ENCODE data around the gene PPM1H.
"Not testable (repeated sequence)": the region's sequence is repeated elsewhere in the genome, so short reads cannot be mapped to it uniquely, and the experiment has no call there.

Gene PPM1H

DNA sequence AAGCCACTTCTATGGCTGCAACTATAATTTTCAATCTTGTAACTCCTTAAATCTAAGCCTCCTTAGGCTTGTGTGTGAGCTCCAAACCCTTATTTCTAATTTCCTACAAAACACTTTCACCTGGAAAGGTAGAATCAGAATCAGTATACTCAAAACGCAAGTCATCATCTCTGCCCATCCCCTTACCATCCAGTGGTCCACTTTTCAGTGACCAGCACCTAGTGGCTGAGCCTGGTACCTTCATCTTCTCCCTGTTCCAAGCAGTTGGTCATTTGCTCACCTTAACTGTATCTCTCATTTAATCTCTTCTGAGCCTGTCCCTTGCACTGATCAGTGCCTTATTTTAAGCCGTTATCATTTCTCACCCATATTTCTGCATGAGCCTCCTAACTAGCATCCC lies 107.9 kb downstream of the PPM1H start:
- Histone ChIP-seq H3K4me2 (ENCODE audit: low read length) (no peak overlapping the region), H4K20me1 (ENCODE audit: insufficient read depth, low read length) (no peaks in the 10 kb centered on the region), H3K9me3 (ENCODE audit: insufficient read depth, low read length) (no peaks in the 10 kb centered on the region), H3K9ac (ENCODE audit: low read length) (no peak overlapping the region), H3K79me2 (ENCODE audit: low read length) (no peaks in the 10 kb centered on the region), H3K4me3 (ENCODE audit: low read length) (no peak overlapping the region), H2AFZ (ENCODE audit: low read depth, low read length) (no peak overlapping the region), H3K27ac (ENCODE audit: low read length) (no peak overlapping the region), H3K36me3 (replicated peaks; ENCODE audit: low read depth, low read length) (no peaks in the 10 kb centered on the region), H3K27me3 (ENCODE audit: low read depth, low read length) (no peaks in the 10 kb centered on the region), H3K4me1 (ENCODE audit: low read length) (no peaks in the 10 kb centered on the region)
- TF ChIP-seq EZH2phosphoT487 (IDR thresholded peaks at IDR 0.05; ENCODE audit: low read depth): no peak
- TF ChIP-seq, protein P1, sequence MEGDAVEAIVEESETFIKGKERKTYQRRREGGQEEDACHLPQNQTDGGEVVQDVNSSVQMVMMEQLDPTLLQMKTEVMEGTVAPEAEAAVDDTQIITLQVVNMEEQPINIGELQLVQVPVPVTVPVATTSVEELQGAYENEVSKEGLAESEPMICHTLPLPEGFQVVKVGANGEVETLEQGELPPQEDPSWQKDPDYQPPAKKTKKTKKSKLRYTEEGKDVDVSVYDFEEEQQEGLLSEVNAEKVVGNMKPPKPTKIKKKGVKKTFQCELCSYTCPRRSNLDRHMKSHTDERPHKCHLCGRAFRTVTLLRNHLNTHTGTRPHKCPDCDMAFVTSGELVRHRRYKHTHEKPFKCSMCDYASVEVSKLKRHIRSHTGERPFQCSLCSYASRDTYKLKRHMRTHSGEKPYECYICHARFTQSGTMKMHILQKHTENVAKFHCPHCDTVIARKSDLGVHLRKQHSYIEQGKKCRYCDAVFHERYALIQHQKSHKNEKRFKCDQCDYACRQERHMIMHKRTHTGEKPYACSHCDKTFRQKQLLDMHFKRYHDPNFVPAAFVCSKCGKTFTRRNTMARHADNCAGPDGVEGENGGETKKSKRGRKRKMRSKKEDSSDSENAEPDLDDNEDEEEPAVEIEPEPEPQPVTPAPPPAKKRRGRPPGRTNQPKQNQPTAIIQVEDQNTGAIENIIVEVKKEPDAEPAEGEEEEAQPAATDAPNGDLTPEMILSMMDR (IDR thresholded peaks at IDR 0.05; ENCODE audit: low read depth, low read length): no peak

DNA sequence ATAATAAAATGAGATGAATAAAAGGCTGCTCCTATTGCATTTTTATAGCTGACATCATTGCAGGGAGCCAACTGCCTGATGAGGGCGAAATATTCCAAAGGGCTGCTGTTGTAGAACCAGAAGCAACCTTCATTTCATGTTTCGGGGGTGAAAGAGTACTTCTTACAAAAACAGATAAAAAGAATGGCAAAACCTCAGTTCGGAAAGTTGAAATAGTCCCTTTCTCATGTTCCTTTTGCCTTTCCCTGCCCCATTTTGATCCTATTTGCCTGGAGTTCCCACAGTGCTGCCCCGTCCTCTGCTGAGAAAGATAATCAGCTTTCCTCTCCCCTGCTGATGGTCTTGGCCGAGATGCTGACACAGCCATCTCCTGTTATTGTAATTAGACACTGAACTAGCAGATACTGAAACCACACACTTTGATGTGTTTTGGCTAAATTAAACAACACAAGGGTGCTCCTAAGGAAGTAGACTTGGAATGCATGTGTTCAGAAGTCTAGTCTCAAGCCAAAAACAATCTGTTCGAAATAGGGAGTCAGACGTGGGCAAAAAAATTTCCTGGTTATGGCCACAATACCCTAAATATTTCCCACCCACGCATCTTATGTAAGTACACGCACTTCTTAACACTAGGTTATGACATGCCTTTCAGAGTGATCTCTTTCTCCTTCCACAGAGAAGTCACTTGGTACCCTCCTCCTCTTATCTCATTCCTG lies 117.2 kb downstream of the PPM1H start:
- H3K4me1 ChIP-seq (ENCODE audit: low read length): peaks cover 5% of the 10 kb centered on the region
- H3K27me3 ChIP-seq (ENCODE audit: low read depth, low read length): no peaks in the 10 kb centered on the region
- no peak overlapping the region for H2AFZ ChIP-seq (ENCODE audit: low read depth, low read length)
- H3K9ac ChIP-seq (ENCODE audit: low read length): no peak overlapping the region
- H3K4me3 ChIP-seq (ENCODE audit: low read length): no peak overlapping the region
- TF ChIP-seq, protein P1 (IDR thresholded peaks at IDR 0.05; ENCODE audit: low read depth, low read length): no peak
- no peak for TF ChIP-seq EZH2phosphoT487 (IDR thresholded peaks at IDR 0.05; ENCODE audit: low read depth)
- no peaks in the 10 kb centered on the region for H4K20me1 ChIP-seq (ENCODE audit: insufficient read depth, low read length)
- H3K36me3 ChIP-seq (replicated peaks; ENCODE audit: low read depth, low read length): no peaks in the 10 kb centered on the region
- H3K9me3 ChIP-seq (ENCODE audit: insufficient read depth, low read length): no peaks in the 10 kb centered on the region
- H3K79me2 ChIP-seq (ENCODE audit: low read length): no peaks in the 10 kb centered on the region
- no peak overlapping the region for H3K4me2 ChIP-seq (ENCODE audit: low read length)
- H3K27ac ChIP-seq (ENCODE audit: low read length): no peak overlapping the region

DNA sequence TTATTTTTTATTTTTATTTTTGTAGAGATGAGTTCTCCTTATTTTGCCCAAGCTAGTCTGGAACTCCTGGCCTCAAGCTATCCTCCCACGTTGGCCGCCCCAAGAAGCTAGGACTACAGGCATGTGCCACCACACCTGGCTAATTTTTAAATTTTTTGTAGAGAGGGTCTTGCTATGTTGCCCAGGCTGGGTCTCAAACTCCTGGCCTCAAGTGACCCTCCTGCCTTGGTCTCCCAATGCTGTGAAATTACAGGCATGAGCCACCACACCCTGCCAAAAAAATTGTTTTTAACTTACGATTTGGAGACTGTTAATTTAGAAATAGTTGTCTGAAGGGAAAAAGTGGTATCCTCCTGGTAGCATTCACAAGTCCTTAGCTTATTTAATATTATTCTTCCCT lies 120.7 kb downstream of the PPM1H start:
- H3K9me3 ChIP-seq (ENCODE audit: insufficient read depth, low read length): no peaks in the 10 kb centered on the region
- no peaks in the 10 kb centered on the region for H3K27me3 ChIP-seq (ENCODE audit: low read depth, low read length)
- H3K9ac ChIP-seq (ENCODE audit: low read length): no peak overlapping the region
- TF ChIP-seq EZH2phosphoT487 (IDR thresholded peaks at IDR 0.05; ENCODE audit: low read depth): no peak
- TF ChIP-seq, protein P1 (IDR thresholded peaks at IDR 0.05; ENCODE audit: low read depth, low read length): no peak
- H2AFZ ChIP-seq (ENCODE audit: low read depth, low read length): no peak overlapping the region
- H3K4me2 ChIP-seq (ENCODE audit: low read length): no peak overlapping the region
- H3K79me2 ChIP-seq (ENCODE audit: low read length): no peaks in the 10 kb centered on the region
- no peak overlapping the region for H3K4me3 ChIP-seq (ENCODE audit: low read length)
- peaks cover 5% of the 10 kb centered on the region for H3K4me1 ChIP-seq (ENCODE audit: low read length)
- H3K36me3 ChIP-seq (replicated peaks; ENCODE audit: low read depth, low read length): no peaks in the 10 kb centered on the region
- no peaks in the 10 kb centered on the region for H4K20me1 ChIP-seq (ENCODE audit: insufficient read depth, low read length)
- H3K27ac ChIP-seq (ENCODE audit: low read length): no peak overlapping the region

DNA sequence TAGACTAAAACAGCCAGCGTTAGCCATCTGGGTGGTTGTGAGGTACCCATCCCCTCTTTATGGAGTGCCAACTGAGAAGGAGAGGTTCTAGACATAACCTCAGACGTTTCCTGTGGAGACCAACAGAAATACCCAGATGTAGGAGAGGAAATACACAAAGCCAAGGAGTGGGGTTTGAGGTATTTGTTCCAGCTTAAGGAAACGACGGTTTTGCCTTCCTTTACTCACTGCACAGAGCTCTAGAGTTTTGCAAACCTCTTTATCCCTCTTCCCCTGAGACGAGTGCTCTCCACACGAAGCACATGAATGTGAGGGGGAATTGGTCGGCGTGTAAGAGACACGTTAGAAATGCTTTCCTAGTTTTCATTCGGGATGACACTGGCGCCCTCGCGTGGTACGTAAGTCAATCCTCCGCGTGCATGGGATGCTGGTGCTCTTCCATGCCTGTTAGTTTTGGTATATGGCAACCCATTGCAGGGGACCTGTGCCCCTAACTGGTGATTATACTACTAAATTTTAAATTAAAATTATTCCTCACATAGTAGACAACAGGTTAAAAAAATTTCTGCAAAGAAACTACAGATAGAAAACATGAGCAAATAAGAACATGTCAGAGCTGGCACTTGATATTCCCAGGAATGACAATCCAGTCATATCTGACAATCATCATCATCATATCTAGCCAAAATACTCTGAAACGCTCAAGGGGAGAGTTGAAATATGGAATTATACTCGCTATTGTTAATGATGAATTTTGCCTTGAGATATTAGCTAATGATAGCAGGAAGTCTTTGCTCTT lies 121.7 kb downstream of the PPM1H start:
- H3K4me3 ChIP-seq (ENCODE audit: low read length): peak overlapping the region; percentile 62

DNA sequence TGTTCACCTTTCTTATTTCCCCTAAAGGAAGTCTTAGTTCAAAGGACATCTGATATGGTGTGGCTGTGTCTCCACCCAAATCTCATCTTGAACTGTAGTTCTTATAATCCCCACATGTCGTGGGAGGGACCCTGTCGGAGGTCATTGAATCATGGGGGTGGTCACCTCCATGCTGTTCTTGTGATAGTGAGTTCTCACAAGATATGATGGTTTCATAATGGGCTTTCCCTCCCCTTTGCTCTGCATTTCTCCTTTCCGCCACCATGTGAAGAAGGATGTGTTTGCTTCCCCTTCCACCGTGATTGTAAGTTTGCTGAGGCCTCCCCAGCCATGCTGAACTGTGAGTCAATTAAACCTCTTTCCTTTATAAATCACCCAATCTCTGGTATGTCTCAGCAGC lies 123.5 kb downstream of the PPM1H start:
- H3K9me3 ChIP-seq (ENCODE audit: insufficient read depth, low read length); H3K4me1 ChIP-seq (ENCODE audit: low read length); H3K79me2 ChIP-seq (ENCODE audit: low read length); H3K36me3 ChIP-seq (replicated peaks; ENCODE audit: low read depth, low read length); H3K27ac ChIP-seq (ENCODE audit: low read length); H3K27me3 ChIP-seq (ENCODE audit: low read depth, low read length); H2AFZ ChIP-seq (ENCODE audit: low read depth, low read length); H3K4me2 ChIP-seq (ENCODE audit: low read length); H4K20me1 ChIP-seq (ENCODE audit: insufficient read depth, low read length); H3K9ac ChIP-seq (ENCODE audit: low read length); H3K4me3 ChIP-seq (ENCODE audit: low read length): not testable (repeated sequence)

More for the DNA sequence above, 121.7 kb downstream of the PPM1H start:
- Histone ChIP-seq H3K9me3 (ENCODE audit: insufficient read depth, low read length) (no peaks in the 10 kb centered on the region), H2AFZ (ENCODE audit: low read depth, low read length) (peak overlapping the region; percentile 59; the same call in 1 of the 2 replicates), H3K36me3 (replicated peaks; ENCODE audit: low read depth, low read length) (no peaks in the 10 kb centered on the region), H3K4me1 (ENCODE audit: low read length) (peaks cover 5% of the 10 kb centered on the region), H3K79me2 (ENCODE audit: low read length) (no peaks in the 10 kb centered on the region), H3K9ac (ENCODE audit: low read length) (peak overlapping the region; percentile 21), H3K4me2 (ENCODE audit: low read length) (peak overlapping the region; percentile 90), H4K20me1 (ENCODE audit: insufficient read depth, low read length) (no peaks in the 10 kb centered on the region), H3K27me3 (ENCODE audit: low read depth, low read length) (no peaks in the 10 kb centered on the region), H3K27ac (ENCODE audit: low read length) (no peak overlapping the region)
- TF ChIP-seq, protein P1 (IDR thresholded peaks at IDR 0.05; ENCODE audit: low read depth, low read length): peak; percentile 90
- TF ChIP-seq EZH2phosphoT487 (IDR thresholded peaks at IDR 0.05; ENCODE audit: low read depth): no peak

All from OCI-LY3 (cell line).